ENCODE results near the gene CDC45.

The CDC45 gene

DNA sequence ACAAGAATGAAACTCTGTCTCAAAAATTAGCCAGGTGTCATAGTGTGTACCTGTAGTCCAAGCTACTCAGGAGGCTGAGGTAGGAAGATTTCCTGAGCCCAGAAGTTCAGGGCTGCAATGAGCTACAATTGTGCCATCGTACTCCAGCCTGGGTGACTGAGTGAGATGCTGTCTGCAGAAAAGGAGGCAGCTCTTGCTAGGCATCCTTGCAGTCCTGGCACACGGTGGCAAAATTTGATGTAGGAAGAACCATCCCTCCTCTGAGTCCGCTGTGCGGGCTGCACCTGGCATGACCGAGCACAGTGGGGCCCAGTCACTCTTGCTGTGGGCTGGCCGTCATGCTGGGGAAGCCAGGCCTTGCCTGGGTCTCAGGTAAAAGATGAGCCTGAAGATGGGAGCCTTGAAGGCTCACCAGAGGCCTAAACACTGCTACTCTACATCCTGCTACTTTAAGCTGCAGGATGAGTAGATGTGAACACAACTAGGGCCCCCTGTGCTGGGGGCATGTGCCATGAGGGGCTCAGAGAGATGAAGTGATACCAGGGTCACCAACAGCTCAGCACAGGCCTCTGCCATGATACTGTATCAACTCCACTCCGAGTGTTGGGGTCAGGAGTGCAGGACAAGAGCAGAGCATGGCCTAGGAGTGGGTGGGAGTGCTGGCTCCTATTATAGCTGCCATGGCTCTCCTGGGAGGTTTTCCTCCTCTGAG is 18.6 kb downstream of the CDC45 start:
- DNase-seq: no peak

DNA sequence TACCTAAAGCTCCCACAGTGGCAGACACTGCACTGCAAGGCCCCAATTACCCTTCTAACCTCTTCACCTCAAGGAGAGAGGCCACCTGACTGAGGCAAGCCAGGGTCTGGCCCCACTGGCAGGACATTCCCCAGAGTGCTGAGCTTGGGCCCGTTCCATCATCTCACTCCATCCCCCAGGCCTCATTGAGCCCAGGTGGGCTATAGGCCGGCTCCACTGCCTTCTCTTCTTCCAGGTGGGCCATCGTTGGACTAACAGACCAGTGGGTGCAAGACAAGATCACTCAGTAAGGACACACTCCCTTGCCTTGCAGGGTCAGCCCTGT is 19.1 kb downstream of the CDC45 start:
- no peak for DNase-seq

DNA sequence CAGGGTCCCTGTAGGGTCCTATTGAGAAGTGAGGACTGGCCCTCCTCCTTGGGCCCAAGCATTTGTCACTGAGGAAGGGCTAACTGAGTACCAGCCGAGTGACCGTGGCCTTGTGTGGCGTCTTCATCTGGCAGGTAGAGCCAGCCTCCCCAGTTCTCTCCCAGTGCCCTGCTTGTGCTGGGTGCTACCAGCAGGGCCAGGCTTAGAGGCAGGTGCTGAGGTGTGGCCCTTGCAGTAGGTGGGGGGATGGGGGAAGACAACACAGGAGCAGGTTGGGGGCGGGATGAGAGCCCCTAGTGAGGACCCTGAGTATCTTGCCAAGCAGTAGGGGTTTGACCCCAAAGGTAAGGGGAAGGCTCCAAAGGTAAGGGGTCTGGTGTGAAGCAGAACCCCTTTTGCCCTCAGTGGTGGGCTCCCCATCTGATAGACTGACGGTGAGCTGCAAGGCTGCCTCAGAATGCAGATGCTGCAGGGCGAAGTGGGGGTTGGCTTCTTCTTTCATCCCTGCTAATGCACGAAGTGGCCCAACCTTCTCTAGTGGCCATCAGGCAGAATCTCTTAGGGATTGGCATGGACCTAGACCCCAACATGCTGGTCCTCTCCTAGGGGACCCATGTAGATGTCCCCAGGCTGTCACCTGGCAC is 19.6 kb downstream of the CDC45 start:
- DNase-seq: no peak

DNA sequence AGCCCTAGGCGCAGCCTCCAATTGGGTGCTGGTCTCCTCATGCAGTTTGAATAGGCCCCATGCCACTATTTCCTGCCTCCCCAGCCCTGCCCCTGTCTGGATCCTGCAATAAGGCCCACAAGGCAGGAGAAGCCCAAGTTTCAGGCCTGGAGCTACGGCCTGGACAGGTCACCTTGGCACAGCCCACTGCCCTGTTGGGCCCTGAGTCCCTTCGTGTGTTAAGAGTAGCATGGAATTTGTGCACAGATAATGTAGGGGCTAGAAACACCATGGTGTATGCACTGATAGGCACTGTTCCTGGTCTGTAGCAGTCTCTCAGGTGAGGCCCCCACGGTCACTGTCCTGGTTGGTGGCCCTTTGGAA is 20.1 kb downstream of the CDC45 start:
- no peak for DNase-seq

DNA sequence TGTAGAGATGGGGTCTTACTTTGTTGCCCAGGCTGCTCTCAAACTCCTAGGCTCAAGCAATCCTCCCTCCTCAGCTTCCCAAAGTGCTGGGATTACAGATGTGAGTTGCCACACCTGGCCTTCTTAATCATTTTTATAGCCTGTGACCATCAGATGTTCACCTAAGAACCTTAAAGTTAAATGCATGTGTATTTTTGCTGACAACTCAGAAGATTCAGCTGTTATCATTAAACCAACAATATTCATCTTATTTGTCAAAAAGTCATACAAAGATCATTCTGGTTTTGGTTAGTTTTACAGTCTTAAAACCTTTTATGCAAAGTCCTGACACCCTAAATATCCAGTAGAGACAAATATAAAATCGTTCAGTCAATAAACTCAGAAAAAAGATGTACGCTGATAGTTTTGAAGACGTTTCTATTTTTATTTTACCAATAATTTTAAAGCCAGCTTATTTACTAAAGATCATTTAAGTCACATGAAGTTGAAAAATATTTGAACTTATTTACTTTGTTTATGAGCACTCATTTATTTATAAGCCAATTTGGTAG is 22.3 kb downstream of the CDC45 start:
- no peak for DNase-seq

DNA sequence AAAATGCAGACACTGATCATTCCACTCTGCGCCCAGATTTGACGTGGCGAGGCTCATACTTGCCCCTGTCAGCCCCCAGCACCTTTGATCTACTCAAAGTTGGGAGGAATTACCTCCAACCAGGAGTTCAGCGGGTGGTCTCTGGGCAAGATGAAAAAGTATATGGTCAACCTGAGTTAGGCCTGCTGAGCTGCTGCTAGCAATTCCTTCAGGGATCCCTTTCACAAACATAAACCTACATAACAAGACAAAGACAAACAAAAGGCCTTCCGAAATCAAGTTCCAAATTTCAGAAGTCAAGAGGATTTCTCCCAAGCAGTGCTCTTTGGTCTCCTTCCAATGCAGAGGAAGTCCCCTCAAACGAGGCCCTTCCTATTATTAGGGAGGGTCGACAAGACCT is 23.6 kb downstream of the CDC45 start:
- DNase-seq: no peak

DNA sequence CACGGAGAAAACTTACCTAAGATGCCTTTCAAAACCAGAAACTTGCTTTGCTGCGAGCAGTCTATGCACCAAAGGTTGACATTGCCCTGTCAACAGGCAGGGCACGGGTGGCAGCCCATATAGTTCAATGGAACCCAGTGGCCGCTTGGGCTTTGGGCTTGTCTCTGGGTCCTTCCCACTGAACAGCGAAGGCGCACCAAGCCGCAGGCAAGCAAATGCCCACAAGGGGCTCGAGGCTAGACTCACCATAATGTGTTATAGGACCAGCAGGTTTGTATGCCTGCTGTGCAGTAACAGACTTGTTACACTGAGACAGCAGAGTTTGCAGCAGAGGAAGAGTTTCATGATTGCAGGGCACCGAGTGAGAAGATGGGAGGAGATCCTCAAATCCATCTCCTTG is 24.1 kb downstream of the CDC45 start:
- DNase-seq: no peak

DNA sequence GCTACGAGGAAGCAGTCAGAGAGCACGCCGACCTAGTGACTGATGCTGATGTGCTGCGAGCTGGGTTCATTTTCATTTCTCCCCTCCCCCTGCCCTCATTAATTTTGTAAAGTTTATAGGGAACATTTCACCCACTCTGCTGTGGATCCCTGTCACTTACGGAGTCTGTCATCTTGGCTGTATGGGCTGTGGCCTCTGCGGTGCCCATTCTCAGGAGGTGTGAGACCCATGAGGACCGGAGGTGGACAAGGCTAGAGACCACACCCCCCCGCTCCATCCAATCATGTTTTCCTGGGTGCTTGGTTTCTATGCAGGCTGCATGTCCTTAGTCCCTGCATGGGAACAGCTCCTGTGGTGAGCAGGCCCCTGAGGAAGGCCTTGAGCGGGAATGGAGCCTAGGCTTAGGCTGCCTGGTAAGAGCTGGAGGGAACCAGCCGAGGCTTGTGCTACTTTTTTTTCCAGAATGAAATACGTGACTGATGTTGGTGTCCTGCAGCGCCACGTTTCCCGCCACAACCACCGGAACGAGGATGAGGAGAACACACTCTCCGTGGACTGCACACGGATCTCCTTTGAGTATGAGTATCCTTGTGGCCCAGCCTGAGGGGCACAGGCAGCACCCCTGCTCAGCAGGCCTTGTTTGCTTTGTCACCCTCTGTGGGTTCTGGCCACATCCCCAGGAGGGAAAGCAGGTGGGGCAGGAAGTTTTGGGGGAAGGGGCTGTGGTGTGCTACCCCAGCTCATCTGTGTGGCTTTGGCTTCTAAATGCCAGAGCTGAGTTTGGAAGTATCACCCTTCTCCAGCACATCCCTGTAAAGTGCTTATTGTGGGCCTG is 25.4 kb downstream of the CDC45 start:
- DNase-seq: no peak

DNA sequence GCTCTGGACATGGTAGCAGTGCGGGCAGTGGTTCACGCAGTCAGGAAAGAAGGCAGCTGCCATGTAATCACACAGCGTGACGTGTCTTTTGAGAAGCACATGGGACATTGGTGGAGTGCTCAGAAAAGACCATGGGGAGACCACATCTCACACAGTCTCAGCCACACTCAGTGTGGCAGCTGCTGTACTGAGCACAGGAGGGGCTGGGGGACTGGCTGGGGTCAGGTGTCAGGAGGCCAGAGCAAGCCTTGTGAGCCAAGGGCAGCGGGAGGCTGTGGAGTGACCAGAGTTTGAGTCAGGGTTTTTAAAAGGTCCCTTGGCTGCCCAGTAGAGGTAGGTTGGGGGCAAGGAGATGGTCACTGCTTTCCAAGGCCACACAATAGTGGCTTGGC is 26.0 kb downstream of the CDC45 start:
- no peak for DNase-seq

DNA sequence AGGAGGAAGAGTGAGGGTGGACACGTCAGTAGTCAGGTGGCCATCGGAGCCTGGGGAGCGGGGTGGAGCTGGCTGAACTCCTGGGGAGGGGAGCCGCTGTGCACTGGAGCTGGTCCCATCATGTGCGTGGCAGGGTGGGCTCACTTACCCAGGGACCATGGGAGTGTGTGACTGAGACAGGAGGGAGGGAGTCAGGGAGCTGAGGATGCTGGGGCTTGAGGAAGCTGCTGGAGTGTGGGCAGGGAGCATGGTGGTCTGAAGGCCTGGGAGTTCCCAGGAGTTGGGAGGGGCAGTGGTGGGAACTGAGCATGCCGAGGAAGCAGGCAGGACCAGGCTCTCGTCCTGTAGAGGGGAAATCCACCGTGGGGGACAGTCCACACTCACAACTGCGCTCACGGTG is 26.5 kb downstream of the CDC45 start:
- no peak for DNase-seq

DNA sequence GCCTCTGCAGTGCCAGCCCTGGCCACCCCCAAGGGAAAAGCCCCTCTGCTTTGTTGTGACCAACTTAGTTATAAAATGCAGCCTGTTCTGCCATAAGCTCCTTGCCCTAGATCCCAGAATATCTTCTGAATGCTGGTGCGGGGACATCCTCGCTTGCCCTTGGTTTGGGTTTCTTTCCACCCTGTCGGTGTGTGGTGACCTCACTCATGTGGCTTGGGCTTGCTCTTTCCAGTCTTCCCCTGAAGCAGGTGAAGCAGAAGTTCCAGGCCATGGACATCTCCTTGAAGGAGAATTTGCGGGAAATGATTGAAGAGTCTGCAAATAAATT is 27.8 kb downstream of the CDC45 start:
- no peak for DNase-seq

DNA sequence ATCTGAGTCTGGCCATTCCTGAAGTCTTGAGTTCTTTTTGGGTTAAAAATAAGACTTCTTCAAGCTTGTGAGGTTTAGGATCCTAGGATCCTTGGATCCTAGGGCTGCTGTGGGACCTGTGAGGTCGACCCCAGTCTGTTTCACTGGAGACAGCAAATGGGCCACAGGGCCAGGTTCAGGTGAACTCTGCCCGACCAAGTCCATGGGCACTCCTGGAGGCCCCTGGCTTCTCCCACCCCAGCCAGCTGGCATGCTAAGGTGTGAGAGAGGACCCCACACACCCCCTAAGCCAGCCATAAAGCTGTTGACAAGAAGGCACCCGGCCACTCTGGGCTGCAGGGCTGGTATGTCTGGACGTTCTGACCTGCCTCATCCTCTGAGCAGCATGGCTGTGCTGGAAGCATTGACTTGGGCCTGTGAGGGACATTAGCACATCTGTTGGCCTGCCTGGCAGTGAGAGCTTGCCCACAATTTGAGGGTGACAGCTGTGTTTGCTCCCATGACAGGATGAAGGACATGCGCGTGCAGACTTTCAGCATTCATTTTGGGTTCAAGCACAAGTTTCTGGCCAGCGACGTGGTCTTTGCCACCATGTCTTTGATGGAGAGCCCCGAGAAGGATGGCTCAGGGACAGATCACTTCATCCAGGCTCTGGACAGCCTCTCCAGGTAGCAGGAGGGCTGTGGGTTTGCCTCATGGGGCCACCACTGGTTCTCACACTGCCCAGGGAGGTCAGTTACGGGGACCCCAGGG is 28.5 kb downstream of the CDC45 start:
- DNase-seq: no peak

DNA sequence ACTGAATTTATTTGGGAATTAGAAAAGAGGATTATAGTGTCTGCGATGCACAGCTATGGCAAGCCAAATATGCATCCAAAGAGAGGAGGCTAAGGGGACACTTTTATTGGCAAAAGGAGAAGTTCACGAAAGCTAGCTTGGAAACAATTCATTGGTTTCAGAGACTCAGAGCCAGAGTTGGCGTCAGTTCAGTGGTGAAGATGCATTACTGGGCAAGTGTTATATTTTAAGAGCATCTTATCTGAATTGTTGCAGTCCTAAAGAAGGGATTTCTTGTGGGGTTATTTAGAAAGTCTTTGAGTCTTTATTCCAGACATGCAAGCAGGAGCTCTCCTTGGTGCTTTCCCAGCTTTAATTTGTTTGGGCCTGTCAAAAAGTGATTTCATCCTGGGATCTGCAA is 29.5 kb downstream of the CDC45 start:
- DNase-seq: no peak

DNA sequence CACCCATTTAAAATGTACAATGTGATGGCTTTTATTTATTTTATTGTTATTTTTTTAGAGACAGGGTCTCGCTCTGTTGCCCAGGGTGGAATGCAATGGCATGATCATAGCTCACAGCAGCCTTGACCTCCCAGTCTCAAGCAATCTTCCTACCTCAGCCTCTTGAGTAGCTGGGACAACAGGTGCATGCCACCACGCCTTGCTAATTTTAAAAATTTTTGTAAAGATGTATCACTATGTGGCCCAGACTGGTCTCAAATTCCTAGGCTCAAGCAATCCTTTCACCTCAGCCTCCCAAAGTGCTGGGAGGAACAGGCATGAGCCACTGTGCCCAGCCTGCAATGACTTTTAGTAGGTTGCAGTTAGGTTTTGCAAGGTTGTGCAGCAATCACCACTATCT is 30.2 kb downstream of the CDC45 start:
- DNase-seq: no peak

DNA sequence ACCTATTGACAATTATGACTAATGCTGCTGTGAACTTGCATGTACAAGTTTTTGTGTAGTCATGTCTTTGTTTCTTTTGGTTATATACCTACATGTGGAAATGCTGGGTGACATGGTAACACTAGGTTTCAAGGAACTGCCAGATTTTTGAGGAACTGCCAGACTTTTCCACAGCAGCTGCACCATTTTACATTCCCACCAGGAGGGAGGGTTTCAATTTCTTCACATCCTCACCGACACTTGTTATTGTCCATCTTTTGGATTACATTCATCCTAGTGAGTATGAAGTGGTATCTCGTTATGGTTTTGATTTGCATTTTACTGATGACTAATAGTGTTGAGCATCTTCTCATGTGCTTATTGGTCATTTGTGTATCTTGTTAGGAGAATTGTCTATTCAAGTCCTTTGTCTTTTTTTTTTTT is 31.2 kb downstream of the CDC45 start:
- DNase-seq: no peak

DNA sequence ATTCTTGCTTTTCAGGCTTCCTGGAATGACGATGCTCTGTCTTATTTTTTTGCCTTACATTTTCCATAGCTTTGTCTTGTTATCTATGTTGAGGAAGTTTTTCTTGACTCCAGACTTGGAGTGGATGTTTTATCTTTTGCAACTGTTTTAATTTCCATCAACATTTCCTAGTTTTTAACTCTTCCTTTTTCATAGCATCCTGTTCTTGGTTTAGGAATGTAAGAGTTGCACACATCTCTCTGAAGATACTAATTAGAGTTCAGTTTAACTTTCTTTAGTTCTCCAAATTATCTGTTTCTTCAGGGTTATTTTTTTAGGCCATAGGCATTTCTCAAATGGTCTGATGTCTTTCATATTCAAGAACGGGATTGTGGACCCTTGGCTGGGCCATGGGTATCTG is 34.1 kb downstream of the CDC45 start:
- DNase-seq: no peak

DNA sequence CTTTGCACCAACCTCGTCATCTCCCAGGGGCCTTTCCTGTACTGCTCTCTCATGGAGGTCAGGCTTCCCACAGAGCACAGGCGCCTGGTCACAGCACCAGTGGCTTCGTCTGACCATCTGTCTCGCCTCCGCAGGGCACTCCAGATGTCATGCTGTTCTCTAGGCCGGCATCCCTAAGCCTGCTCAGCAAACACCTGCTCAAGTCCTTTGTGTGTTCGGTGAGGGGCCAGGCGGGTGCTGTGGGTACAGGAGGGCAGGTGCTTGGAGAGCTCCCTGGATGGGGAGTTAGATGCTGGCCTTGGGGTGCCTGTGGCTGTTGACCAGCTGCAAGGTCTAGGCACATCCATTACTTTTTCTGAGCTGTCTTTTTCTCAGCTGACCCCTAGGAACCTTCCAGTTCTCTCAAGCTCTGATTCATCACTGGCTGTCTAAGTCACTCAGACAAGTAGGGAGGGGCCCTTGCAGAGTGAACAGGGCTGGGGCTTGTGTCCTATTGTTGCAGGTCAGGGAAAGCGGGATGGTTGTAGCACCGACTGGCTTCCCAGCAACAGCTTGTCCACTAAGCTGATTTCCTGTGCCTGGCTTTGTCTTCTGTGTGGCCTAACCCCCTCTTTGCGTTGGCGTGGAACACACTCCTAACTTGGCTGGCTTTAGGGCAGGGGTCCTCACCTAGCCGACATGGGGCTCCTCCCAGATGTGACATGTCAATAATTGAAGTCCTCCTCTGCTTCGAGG is 35.3 kb downstream of the CDC45 start:
- no peak for DNase-seq

DNA sequence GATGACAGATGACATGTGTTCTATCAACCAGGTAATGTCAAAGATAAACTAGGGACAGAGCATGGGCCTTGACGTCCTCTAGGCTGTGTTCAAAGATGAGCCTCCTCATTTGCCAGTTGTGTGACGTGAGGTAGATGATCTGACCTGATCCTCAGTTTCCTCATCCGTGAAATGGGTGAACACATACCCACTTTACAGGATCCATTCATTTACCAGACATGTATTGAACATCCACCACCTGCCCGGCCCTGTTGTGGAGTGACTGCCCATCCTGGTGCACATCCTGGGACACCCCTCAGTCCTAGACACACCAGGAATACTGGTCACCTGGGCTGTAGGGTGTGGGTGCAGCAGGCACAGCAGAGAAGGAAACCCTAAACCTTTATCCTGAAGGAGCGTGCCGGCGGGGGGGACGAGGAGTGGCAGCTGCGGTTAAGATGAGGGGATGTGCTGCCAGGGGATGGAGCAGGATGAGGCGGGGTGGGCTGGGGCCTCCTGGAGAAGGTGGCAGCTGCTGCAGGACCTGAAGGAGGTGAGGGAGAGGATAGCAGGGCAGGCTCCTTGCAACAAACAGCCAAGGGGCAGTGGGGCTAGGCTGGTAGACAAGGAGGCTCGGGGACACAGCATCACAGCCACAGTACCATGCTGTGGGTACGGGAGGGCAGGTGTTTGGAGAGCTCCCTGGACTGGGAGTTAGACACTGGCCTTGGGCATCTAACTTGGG is 36.1 kb downstream of the CDC45 start:
- no peak for DNase-seq

DNA sequence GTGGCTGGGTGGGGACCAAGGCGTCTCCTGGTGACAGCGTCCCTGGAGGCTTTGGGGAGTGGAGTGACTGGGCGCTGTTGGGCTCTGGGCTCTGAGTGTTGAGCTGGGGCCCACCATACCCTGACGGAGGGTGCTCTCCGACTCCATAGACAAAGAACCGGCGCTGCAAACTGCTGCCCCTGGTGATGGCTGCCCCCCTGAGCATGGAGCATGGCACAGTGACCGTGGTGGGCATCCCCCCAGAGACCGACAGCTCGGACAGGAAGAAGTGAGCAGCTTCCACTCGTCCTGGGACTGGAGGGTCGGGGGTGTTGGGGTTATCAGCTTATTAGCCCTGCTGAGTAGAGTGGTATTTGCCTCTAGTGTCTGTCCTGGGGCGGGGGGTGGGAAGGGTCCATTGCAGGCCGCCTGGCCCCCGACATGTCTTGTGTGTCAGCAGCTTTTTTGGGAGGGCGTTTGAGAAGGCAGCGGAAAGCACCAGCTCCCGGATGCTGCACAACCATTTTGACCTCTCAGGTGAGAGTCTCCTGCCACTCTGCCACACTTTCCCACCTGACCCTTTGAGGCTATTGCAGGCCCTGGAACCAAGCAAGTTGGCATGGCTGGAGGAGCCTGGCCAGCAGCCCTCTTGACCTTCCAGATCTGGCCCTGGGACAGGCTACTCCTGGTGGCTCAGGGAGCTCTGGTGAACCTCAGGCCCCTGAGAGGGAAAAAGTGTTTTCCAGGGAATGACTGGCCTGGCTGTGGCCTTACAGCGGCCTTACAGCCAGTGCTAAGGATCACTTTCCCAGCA is 36.9 kb downstream of the CDC45 start:
- DNase-seq: no peak

DNA sequence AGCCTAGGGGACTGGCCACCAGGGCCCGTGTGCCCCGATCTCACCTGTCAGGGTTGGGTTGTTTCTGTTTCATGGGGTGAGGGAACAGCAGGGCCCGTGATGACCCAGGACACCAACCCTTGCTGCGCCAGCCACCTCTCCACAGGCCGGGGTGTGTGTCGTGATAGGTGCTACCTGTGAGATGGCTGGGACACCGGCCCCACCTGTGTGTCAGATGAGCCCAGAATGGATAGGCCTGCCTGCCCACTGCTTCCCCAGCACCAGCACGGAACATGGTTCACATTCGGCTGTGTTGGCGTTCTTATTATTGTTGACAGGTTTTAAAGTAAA is 37.4 kb downstream of the CDC45 start:
- no peak for DNase-seq

DNA sequence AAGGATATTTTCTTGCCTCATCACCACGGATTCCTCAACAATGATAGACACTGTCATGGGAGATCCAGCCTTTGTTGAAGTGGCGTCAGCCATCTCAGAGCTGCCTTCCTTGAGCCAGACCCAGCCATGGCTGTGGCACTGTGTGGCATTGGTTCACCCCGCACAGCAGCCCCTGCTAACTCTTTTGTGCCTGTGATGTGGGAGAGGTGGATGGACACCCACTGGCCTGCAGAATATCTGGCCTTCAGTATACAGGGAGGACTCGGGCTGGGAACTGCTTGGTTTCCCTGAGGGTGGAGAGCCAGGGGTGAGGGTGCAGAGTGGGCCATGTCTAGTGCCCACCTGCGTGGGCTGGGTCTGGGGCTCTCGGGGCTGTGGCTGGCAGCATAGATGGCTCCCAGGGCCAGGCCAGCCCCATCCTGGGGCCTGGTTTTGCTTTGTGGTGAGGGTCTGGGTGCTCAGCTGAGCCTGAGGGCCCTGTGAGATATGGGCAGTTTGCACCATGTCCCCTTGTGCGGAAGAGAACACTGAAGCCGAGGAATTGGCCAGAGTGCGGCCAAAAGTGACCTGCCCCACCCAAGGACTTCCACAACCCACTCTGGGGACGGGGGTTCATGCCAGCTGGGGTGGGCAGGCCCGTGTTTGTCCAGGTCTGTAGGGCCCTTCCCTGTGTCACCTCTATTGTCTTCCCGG is 38.3 kb downstream of the CDC45 start:
- DNase-seq: no peak
